ENCODE measurements around the gene PHACTR1. TPM values are rescaled to one million over a fixed set of nuclear protein-coding genes. Genes with fewer than 3 reads are reported as not detected.

PHACTR1 gene
- total and polyA plus RNA-seq, 12 donors: 6.3 to 150 (median 79.9) TPM

DNA sequence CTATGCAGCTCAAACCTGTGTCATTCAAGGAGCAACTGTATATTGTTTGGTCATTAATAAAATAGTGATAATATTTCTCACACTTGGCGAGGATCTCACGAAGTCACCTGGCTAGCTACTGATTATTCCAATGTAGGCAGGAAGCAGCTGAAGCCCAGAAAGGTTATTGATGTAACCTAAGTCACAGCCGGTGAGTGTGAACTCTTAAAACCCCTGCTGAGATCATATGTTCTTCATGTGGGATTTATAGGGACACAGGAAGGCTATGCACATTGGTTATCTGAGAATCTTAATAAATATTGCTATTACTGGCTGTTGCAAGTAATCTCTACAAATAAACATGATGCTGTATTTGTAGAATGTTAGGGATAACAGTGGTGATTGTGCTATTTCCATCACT lies 450.3 kb downstream of the PHACTR1 start:
- no peak for ATAC-seq
- H3K36me3 ChIP-seq: no peaks in the 10 kb centered on the region
- H3K27me3 ChIP-seq: no peaks in the 10 kb centered on the region
- peaks cover 0 to 14% (median 0%) of the 10 kb centered on the region in 9 donors for H3K4me1 ChIP-seq
- TF ChIP-seq, protein P1, sequence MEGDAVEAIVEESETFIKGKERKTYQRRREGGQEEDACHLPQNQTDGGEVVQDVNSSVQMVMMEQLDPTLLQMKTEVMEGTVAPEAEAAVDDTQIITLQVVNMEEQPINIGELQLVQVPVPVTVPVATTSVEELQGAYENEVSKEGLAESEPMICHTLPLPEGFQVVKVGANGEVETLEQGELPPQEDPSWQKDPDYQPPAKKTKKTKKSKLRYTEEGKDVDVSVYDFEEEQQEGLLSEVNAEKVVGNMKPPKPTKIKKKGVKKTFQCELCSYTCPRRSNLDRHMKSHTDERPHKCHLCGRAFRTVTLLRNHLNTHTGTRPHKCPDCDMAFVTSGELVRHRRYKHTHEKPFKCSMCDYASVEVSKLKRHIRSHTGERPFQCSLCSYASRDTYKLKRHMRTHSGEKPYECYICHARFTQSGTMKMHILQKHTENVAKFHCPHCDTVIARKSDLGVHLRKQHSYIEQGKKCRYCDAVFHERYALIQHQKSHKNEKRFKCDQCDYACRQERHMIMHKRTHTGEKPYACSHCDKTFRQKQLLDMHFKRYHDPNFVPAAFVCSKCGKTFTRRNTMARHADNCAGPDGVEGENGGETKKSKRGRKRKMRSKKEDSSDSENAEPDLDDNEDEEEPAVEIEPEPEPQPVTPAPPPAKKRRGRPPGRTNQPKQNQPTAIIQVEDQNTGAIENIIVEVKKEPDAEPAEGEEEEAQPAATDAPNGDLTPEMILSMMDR (IDR thresholded peaks at IDR 0.05): no peak
- H3K4me3 ChIP-seq: no peak overlapping the region
- H3K9me3 ChIP-seq: no peaks in the 10 kb centered on the region
- intact Hi-C loops (cut with DNase I): loop anchor here in 1 of 10 donors (5.0 kb wide), 1 partner anchor 800 kb away; no protein-coding TSS in a partner anchor
- 61 to 62% methylated on average over 3 of the region's 3 CpGs for WGBS, 2 donors
- no peak overlapping the region for H3K27ac ChIP-seq
- DNase-seq: no peak

DNA sequence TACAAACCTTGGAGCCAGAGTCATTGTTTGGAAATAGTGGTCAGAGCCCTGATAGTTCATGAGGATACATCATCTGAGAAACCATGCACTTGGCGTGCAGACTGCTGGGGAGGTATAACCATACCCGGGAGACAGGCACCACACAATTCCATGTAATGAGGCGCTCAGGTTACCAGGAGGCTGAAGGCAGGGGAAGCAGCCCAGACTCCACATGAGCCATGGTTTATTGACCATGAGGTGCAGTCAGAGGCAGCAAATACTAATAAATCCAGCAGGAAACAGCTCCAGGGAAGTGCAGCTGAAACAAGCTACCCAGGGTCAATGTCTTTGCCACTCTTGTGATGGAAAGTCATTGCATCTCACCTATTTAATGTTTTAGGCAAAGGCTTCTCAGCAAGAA lies 455.7 kb downstream of the PHACTR1 start:
- no peak overlapping the region for H3K4me3 ChIP-seq
- H3K9me3 ChIP-seq: no peaks in the 10 kb centered on the region
- ATAC-seq: no peak
- H3K27me3 ChIP-seq: no peaks in the 10 kb centered on the region
- DNase-seq: no peak
- intact Hi-C loops (cut with DNase I): no loop called here
- peaks cover 0 to 12% (median 0%) of the 10 kb centered on the region in 9 donors for H3K4me1 ChIP-seq
- H3K36me3 ChIP-seq: no peaks in the 10 kb centered on the region
- WGBS, 2 donors: 88 to 95% methylated on average over 3 of the region's 3 CpGs
- H3K27ac ChIP-seq: no peak overlapping the region
- TF ChIP-seq, protein P1 (IDR thresholded peaks at IDR 0.05): no peak

DNA sequence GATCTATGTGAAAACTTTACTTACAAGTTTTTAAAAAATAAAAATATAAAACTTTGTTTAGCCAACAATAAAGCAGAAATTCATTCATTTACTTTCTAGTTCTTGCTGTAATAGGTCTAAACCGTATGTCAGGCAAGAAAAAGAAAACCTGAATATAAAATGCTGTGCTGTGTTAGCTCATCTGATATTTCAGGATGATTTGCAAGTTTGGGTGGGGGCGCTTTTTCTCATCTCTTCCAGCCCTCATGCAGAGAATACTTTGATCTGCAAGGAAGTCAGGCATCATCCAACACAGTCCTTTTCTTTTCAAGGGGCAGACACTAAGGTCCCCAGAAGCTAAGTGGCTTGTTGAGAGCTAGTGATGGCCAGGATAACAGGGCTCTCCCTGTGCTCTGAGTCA lies 458.5 kb downstream of the PHACTR1 start:
- intact Hi-C loops (cut with DNase I): no loop called here
- TF ChIP-seq, protein P1 (IDR thresholded peaks at IDR 0.05): no peak
- no peaks in the 10 kb centered on the region for H3K36me3 ChIP-seq
- DNase-seq (no peak), ATAC-seq (no peak)
- no peaks in the 10 kb centered on the region for H3K9me3 ChIP-seq
- no peak overlapping the region for H3K27ac ChIP-seq
- peaks cover 0 to 14% (median 4%) of the 10 kb centered on the region in 9 donors for H3K4me1 ChIP-seq
- H3K4me3 ChIP-seq: no peak overlapping the region
- WGBS, 2 donors: 62 to 75% methylated on average over 2 of the region's 2 CpGs
- no peaks in the 10 kb centered on the region for H3K27me3 ChIP-seq

DNA sequence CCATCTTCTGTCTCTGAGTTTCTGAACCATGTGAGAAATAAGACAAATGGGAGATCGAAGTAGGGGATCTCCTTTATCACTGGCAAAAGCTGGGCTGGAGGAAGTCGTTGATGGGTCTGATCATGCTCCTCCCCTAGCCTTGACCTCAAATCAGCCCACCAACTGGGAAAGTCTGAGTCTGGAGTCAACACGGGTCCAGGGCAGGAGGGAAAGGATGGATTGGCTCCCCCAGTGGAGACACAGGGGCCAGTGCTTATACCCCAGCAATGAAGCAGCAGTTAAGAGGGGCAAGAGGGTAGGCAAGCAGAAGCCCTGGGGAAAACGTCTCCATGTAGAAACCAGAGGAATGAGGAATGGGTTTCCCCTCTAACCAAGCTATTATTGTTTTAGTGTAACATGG lies 459.2 kb downstream of the PHACTR1 start:
- H3K4me1 ChIP-seq: peaks cover 0 to 14% (median 4%) of the 10 kb centered on the region in 9 donors
- intact Hi-C loops (cut with DNase I): no loop called here
- WGBS, 2 donors: 57 to 58% methylated on average over 4 of the region's 4 CpGs

More for the DNA sequence above, 459.2 kb downstream of the PHACTR1 start:
- ATAC-seq (no peak), DNase-seq (no peak)
- TF ChIP-seq, protein P1 (IDR thresholded peaks at IDR 0.05): no peak
- Histone ChIP-seq H3K4me3 (no peak overlapping the region), H3K36me3 (no peaks in the 10 kb centered on the region), H3K9me3 (no peaks in the 10 kb centered on the region), H3K27ac (no peak overlapping the region), H3K27me3 (no peaks in the 10 kb centered on the region)
